GM19193 (cell line): ENCODE measurements around the gene SEC23A.

Experiments used
- POLR2A ChIP-seq: IDR thresholded peaks from 4 replicates; pipeline ENCODE4 v1.6.1; 2011; ENCODE audit not compliant: insufficient read depth, insufficient read length; ENCODE audit errors: extremely low read depth

SEC23A gene

DNA sequence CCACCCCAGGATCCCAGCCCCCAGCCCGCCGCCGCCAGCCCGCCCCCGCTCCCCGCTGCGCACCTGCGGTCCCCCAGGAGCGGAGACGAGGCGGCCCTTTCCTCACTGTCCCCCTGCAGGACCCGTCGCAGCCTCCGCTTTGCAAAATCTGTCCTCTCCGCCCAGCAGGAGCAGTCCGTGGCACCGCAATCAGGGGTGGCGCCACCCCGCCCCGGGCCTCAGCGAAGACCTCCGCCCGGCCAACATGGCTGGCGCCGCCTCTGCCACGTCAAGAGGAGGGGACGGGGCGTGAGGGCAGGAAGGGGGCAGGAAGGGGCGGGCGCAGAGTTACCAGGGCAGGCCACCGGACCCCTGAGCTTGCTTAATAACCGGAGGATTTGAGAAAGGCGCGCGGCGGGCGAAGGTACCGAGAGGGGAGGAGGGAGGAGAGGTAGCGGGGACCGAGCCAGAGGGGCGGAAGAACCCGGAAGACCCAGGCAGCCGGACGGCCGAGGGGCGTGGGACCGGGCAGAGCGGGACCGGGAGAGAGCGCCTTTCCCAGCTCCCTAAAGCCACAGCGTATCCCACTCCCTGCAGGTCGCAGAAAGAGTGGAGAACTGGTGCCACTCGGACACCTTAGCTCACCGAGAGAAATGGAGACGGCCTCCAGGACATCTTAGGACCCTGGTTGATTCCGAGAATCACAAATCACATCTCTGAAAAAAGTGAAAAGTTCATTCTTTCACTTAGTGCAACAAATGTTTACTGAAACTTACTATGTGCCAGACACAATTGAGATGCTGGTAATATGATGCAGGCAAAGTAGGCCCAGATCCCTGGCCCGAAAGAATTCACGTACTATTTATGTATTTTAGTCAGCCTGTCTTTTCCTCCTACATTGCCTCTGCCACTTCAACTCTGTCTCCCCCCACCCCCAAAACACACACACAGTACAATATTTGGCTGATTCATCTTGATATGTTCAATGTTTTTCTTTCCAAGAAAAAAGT is at the start of gene SEC23A:
TSS of gene SEC23A (minus strand) at position 267 of the 989 bp plus-strand sequence. CDS start 7,117 bp downstream, outside the sequence.
- peak; percentile 85 for TF ChIP-seq POLR2A

DNA sequence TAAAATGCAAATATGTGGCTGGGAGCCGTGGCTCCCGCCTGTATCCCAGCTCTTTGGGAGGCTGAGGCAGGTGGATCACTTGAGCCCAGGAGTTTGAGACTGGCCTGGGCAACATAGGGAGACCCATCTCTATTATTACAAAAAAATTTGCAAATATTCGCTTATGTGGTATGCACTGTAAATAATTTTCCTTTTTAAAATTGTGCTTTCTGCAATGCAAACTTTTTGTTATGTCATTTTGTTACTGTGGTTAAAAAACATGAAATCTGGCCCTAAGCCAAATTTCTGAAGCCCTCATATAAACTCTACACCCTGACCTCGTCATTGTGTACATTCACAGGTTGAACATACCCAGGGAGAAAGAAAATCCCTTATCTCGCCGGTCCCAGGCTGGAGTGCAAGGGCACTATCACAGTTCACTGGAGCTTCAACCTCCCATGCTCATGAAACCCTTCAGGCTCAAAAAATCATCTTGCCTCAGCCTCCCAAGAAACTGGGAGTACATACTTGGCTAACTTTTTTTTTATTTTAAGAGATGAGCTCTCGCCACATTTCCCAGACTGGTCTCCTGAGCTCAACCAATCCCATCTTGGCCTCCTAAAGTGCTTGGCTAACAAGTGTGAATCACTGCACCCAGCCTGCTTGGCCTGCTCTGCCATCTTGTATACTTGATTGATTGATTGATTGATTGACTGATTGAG is 42.4 kb upstream of the SEC23A start:
- TF ChIP-seq POLR2A = no peak

DNA sequence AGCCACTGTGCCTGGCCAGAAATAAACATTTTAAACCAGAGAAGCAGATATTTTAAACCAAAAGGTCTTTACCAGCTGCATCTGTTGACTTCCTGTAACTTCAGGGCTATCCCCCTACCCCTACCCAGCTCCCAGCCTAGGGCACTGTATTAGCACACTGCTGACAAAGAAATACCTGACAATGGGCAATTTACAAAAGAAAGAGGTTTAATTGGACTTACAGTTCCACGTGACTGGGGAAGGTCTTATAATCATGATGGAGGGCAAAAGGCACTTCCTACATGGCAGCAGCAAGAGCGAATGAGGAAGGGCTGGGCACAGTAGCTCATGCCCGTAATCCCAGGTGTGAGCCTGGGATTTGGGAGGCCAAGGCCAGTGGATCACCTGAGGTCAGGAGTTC is 37.1 kb upstream of the SEC23A start:
- no peak for TF ChIP-seq POLR2A

DNA sequence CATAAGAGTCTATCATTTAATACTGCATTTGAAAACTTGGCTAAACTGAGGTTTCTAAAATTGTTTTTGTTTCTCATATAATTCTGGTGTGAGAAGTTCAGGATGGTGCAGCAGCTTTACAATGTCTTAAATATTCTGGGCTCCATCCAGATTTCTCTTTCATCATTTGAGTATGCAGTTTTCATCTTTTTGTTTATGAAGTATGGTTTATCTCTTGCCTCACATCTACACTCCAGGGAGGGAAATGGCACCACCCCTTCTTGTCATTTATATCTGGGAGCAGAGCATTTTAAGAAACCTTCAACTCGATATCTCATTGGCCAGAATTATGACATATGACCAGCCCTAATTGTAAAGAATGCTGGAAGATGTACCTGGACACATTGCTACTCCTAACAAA is 35.4 kb upstream of the SEC23A start:
- TF ChIP-seq POLR2A = no peak

DNA sequence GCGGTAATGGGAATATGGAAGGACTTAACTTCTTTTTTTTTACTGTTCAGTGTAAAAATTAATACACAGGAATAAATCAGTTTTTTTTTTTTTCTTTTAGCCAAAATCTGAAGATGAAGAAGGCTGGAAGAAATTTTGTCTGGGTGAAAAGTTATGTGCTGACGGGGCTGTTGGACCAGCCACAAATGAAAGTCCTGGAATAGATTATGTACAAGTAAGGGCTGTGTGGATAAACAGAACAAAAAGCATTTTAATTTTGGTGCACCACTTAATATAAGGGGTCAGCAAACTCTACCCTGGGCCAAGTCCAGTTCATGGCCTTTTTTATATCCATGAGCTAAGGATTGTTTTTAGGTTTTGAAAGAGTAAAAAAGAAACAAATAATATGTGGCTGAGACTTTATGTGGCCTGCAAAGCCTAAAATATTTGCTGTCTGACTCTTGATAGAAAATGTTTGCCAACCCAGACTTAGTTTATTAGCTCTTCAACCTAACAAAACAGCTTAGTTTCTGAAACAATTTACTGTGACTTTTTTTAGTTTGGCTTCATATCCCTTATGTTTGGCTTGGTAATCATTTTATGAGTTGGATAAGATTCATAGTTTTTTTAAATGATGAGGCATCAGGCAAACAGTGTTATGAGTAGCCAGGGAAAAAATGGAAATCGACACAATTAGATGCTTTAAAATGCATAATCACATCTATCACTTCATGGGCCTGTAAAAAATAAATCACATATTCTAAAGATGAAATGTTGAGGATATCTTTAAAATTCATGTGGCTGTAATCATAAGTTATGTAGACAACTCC is 19.5 kb upstream of the SEC23A start:
- no peak for TF ChIP-seq POLR2A

DNA sequence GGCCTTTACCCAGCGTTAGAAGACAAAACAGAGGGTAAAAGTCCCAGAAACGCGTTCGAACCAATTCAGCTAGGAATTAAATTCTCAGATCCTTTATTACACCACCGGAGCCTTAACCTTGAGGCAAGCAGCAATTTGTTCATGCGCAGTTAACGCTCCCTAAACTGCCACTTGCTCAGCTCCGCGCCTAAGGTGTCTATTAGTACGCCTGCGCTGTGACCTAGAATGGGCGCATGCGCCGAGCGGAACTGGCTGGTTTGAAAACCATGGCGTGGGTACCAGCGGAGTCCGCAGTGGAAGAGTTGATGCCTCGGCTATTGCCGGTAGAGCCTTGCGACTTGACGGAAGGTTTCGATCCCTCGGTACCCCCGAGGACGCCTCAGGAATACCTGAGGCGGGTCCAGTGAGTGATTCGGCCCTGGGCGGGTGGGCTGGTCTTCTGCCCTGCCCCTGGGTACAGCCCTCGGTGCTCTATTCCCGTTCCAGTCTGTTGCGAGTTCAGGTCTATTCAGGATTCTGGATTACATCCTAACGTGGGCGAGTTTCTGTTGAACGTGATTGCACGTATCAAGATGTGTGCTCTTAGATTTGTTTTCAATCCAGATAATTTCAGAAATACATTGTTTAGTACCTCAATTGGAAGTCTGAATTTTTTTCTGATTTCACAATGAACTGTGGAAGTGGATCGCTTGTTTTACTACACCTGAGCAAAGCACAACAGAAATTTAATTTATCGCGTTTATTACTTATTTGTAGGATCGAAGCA is 11.2 kb upstream of the SEC23A start, which contains the start of gene GEMIN2:
TSS of gene GEMIN2 (plus strand) at position 251 of the 766 bp plus-strand sequence. CDS start at position 267, 16 bp downstream.
- peak; percentile 88 for TF ChIP-seq POLR2A

DNA sequence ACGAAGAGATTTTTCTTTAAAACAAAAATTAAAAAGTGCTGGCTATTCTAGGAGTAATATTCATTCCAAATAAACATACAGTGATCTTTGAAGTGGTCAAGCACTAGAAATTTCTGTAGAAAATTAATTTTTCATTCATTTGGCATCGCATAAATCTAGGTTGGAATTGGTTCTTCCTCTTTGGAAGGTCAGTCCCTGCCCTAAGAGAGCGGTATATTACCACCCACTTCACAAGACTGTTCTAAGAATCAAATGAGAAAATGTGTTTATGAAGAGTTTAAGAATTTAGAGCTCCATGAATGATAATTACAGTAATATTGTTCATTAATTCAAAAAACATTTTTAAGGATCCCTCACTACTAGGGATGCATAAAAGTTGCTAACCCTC is 10.6 kb upstream of the SEC23A start:
- TF ChIP-seq POLR2A = no peak

DNA sequence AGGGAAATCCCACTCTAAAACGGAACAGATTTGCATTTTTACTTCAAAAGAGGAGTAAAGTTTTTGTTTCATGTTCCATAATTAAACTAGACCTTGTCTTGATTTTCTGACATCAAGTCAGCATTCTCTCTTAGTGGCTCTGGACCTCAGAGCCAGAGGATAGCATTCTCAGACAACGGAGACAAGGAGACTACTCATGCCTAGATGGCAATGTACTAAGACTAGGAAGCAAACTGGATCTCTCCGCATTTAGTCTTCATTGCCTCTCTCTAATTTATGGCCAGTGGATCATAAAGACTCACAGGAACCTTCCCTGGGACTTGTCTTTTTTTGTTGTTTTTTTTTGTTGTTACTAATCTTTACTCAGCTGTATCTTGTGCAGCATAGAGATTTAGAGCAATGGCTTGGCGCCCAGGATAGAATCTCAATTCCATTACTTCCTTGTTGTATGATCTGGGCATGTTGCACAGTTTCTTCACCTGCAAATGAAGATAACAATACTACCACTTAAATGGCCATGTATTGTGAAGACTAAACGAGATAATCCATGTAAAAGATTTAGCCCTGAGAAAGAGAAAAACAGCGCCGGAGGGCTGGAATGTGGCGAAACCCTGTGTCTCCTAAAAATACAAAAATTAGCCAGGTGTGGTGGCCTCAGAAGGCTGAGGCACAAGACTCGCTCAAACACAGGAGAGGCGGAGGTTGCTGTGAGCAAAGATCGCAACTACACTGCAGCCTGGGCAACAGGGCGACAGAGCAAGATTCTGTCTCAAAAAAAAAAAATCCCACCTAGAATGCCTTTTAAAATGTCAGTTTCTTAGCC is 7.1 kb upstream of the SEC23A start:
- no peak for TF ChIP-seq POLR2A

DNA sequence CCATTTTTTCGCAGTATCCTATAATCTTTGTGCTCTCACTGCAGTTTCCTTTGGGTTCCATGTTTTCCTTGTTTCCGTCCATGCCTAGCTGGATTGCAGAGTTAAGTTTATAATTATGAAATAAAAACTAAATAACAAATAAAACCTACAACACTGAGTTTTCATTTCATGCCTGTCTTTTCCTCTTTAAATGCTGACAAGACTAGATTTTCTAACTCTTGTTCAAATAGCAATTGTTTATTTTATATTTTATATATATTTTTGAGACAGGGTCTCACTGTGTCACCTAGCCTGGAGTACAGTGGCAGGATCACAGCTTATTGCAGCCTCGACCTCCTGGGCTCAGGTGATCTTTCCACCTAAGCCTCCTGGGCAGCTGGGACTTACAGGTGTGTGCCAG is 5.8 kb upstream of the SEC23A start:
- no peak for TF ChIP-seq POLR2A

DNA sequence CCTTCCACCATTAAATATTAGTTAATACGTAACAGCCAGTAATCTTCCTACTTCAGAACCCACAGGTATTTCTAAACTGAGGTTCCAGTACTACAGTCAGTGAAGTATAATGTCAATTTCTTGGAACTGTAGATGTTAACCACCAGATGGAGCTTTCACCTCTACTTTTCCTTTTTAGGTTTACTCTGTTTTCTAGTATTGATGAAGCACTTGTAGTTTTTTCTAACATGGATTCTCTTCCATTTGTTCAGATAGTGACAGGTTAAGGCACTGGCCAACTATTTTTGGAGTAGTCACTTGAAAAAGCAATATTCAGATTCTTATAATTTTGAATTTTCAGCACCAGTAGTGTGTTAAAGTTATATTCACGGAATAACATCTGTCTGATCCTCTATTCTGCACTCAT is 4.6 kb upstream of the SEC23A start:
- TF ChIP-seq POLR2A = no peak

DNA sequence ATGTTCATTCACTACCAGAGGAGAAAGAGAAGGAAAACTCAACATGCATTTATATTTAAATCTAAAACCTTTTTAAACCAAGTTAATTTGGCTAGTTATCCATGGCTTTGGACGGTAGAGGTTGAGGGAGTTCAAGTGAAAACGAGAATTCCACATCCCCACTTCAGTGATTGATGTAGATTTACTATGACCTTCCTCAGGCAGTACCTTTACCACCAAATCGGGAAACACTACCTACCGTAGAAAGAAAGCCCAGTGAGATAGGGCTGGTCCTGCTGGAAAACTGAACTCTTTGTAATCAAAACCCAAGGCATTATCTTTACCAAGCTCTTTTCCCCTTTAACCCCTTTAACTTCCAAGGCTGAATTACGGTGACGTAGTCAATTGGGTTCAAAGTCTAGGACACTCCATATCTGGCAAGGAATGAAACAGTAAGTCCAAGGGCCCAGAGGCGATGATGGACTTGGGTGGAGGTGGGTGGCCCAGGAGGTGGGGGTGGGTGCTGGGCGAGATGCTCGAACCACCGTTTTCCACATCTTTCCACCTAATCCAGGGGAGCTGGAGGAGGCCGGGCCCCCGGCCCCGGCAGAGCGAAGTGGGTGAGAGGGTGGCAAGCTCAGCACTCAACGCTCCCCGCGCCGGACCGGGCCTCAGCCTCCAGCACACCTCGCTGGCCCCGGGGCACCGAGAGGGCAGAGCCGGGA is 618 bp downstream of the SEC23A start:
- no peak for TF ChIP-seq POLR2A

DNA sequence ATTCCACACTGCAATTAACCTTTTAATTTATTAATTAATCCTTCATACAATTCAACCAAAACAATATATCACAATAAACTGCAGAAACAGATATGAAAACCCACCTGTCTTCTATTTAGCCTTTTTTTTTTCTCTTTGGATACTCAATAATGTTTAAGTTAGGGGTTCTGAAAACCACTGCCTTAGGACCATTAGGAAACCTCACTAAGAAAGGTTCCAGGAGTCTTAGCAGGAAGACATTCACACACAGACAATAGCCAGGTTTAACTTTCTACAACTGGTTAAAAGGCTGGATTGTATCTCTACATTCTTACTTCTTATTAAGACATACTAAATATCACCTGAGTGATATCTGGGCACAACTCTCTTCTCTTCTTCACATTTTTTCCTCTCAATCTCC is 3.3 kb downstream of the SEC23A start:
- no peak for TF ChIP-seq POLR2A

DNA sequence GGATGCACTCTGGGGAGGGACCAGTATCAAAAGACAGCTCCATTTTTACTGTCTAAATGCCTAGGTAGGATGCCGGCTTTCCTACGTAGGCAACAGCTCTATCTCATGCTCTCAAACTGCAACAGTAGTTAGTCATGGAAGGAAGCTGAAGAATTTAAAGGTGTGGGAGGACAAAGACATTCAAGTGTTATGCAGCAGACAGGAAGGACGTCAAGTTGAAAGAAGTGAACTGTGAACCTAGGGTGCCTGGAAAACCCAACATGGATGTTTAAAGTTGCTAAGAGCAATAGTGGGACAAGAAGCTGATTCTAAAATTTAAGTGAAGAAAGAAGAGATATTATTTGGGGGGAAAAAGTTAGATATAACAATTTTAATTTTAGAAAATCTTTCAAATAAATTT is 5.9 kb downstream of the SEC23A start:
- no peak for TF ChIP-seq POLR2A
